Liver (tissue), 9 donors: ENCODE data around the gene EPPIN. TPM values are rescaled to one million over a fixed set of nuclear protein-coding genes. Genes with fewer than 3 reads are reported as not detected.

Experiments used
- DNase-seq: peaks from one replicate; pipeline ENCODE4 v3.0.0-alpha.2; 2017; ENCODE audit warnings: low spot score
- H3K27ac ChIP-seq, 2 donors: one replicate each; pipeline ENCODE4 v1.7.0; 2013; ENCODE audit warnings: inconsistent platforms in 2 of 2, low read length in 2 of 2, control low read depth in 1 of 2, low read depth in 1 of 2, mild to moderate bottlenecking in 1 of 2
- H3K27me3 ChIP-seq, 4 donors: one replicate each; pipeline versions ENCODE4 v1.6.1 to v1.7.0; 2013; ENCODE audit warnings: low read length in 3 of 4, inconsistent platforms in 1 of 4, mild to moderate bottlenecking in 1 of 4, moderate library complexity in 1 of 4; ENCODE audit not compliant: control insufficient read depth in 4 of 4, insufficient read depth in 4 of 4
- H3K36me3 ChIP-seq, 4 donors: one replicate each; pipeline versions ENCODE4 v1.6.1 to v1.7.0; 2013; ENCODE audit warnings: low read length in 3 of 4, mild to moderate bottlenecking in 3 of 4, low read depth in 1 of 4, moderate library complexity in 1 of 4; ENCODE audit not compliant: control insufficient read depth in 4 of 4, insufficient read depth in 3 of 4
- H3K4me1 ChIP-seq, 4 donors: one replicate each; pipeline versions ENCODE4 v1.6.1 to v1.7.0; 2013; ENCODE audit warnings: low read length in 3 of 4, mild to moderate bottlenecking in 3 of 4, moderate library complexity in 1 of 4; ENCODE audit not compliant: control insufficient read depth in 4 of 4, insufficient read depth in 4 of 4
- H3K4me3 ChIP-seq, 3 donors: one replicate each; pipeline versions ENCODE4 v1.6.1 to v1.7.0; 2013; ENCODE audit warnings: low read length in 3 of 3, control low read depth in 1 of 3, low read depth in 1 of 3, mild to moderate bottlenecking in 1 of 3
- H3K9ac ChIP-seq, 2 donors: one replicate each; pipeline ENCODE4 v1.7.0; 2013; ENCODE audit warnings: low read length in 2 of 2, mild to moderate bottlenecking in 2 of 2, moderate library complexity in 2 of 2, control low read depth in 1 of 2, low read depth in 1 of 2
- H3K9me3 ChIP-seq, 4 donors: one replicate each; pipeline versions ENCODE4 v1.6.1 to v1.7.0; 2013; ENCODE audit warnings: low read length in 3 of 4; ENCODE audit not compliant: control insufficient read depth in 4 of 4
- EGR1 ChIP-seq, 2 donors: IDR thresholded peaks; 2 replicates each; pipeline ENCODE4 v1.6.1; 2016 to 2018; ENCODE audit warnings: antibody characterized with exemption in 2 of 2, low read depth in 2 of 2
- FOXA1 ChIP-seq: IDR thresholded peaks from 2 replicates; pipeline ENCODE4 v1.6.1; 2016; ENCODE audit warnings: antibody characterized with exemption
- FOXA2 ChIP-seq: IDR thresholded peaks from 2 replicates; pipeline ENCODE4 v1.6.1; 2016; ENCODE audit warnings: antibody characterized with exemption
- GABPA ChIP-seq, 2 donors: IDR thresholded peaks in 1 of 2; conservative IDR thresholded peaks in 1 of 2; 2 replicates each; pipeline ENCODE4 v1.6.1; 2016; ENCODE audit warnings: antibody characterized with exemption in 2 of 2, mild to moderate bottlenecking in 1 of 2, moderate library complexity in 1 of 2
- HNF4A ChIP-seq, 2 donors: conservative IDR thresholded peaks; 2 replicates each; pipeline ENCODE4 v1.6.1; 2016; ENCODE audit warnings: antibody characterized with exemption in 2 of 2, mild to moderate bottlenecking in 2 of 2
- HNF4G ChIP-seq: IDR thresholded peaks from 2 replicates; pipeline ENCODE4 v1.6.1; 2016; ENCODE audit warnings: antibody characterized with exemption
- JUND ChIP-seq, 2 donors: IDR thresholded peaks; 2 replicates each; pipeline ENCODE4 v1.6.1; 2016; ENCODE audit warnings: antibody characterized with exemption in 2 of 2
- NR2F2 ChIP-seq: IDR thresholded peaks from 2 replicates; pipeline ENCODE4 v1.6.1; 2016; ENCODE audit warnings: antibody characterized with exemption
- RAD21 ChIP-seq, 2 donors: IDR thresholded peaks; 2 replicates each; pipeline ENCODE4 v1.6.1; 2016; ENCODE audit warnings: antibody characterized with exemption in 2 of 2, mild to moderate bottlenecking in 2 of 2
- RXRA ChIP-seq, 2 donors: IDR thresholded peaks; 2 replicates each; pipeline ENCODE4 v1.6.1; 2017 to 2018; ENCODE audit warnings: antibody characterized with exemption in 2 of 2, mild to moderate bottlenecking in 1 of 2
- SP1 ChIP-seq: IDR thresholded peaks from 2 replicates; pipeline ENCODE4 v1.6.1; 2018; ENCODE audit warnings: antibody characterized with exemption, mild to moderate bottlenecking
- TAF1 ChIP-seq: conservative IDR thresholded peaks from 2 replicates; pipeline ENCODE4 v1.6.1; 2016; ENCODE audit warnings: antibody characterized with exemption, mild to moderate bottlenecking
- YY1 ChIP-seq: IDR thresholded peaks from 2 replicates; pipeline ENCODE4 v1.6.1; 2016; ENCODE audit warnings: antibody characterized with exemption, mild to moderate bottlenecking
- WGBS: extraction: QIAGEN DNeasy Blood & Tissue Kit; methylation state at CpG from one replicate; pipeline ENCODE4 v1.1.7; 2013; 5-methylcytosine and 5-hydroxymethylcytosine counted together
- polyA plus RNA-seq, 2 donors: library from polyadenylated mRNA; stranded (reverse) in 1 of 2; unstranded in 1 of 2; fragments of 200-250 nt in 1 of 2; fragments of >200 nt in 1 of 2; fragmentation: Nextera tagmentation in 1 of 2; extraction: Ambion mirVana in 1 of 2; gene quantifications; one replicate each; pipeline versions ENCODE4 v1.2.1 to v1.2.3, GENCODE V29; 2013 to 2015
- total RNA-seq, 2 donors: library from RNA; depleted of rRNA; stranded (reverse); fragments of >200 nt; gene quantifications; one replicate each; pipeline ENCODE4 v1.2.3, GENCODE V29; 2014
- TF ChIP-seq, protein P1 (sequence below): IDR thresholded peaks from 2 replicates; pipeline ENCODE4 v1.6.1; 2016; ENCODE audit warnings: antibody characterized with exemption
- TF ChIP-seq, protein P2 (sequence below): IDR thresholded peaks from 2 replicates; pipeline ENCODE4 v1.6.1; 2016; ENCODE audit warnings: antibody characterized with exemption, mild to moderate bottlenecking
- TF ChIP-seq, protein P3 (sequence below): IDR thresholded peaks from 2 replicates; pipeline ENCODE4 v1.6.1; 2016; ENCODE audit warnings: antibody characterized with exemption
- TF ChIP-seq, protein P4 (sequence below): fragments of 150-350 bp; IDR thresholded peaks from 2 replicates; pipeline ENCODE4 v1.5.1; 2017; ENCODE audit warnings: improper control_type of control experiment, low read depth, low read length; ENCODE audit not compliant: missing input control
- TF ChIP-seq, protein P5 (sequence below): IDR thresholded peaks from 2 replicates; pipeline ENCODE4 v1.6.1; 2016; ENCODE audit warnings: antibody characterized with exemption
- donor health status: healthy.
- donor health status: healthy.
- donor health status: healthy.
- donor health status: healthy.
- donor health status: healthy.

Gene EPPIN
- total and polyA plus RNA-seq, 4 donors = not detected

DNA sequence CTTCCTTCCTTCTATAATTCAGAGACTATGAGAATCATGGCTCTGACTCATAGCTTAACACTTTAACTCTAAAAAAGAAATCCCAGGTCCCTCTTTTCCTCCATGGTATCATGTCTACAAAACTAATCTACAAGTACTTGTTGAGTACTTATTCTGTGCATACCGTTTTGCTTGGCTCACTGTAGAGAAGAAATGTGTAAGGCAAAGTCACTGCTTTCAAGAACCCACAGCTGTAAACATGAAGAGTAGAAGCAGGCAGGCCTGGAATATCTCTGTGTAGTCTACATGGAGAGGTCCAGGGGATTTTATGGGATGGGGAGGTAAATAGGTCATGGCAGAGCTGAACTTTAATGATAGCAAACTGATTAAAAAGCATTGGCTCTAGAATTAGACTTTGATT is 45.6 kb downstream of the EPPIN start (continued):
- TF ChIP-seq EGR1 (IDR thresholded peaks at IDR 0.05; ENCODE audit: low read depth in 2 of 2) (no peak), RAD21 (IDR thresholded peaks at IDR 0.05) (no peak), HNF4A (conservative IDR thresholded peaks at IDR 0.05) (no peak), FOXA2 (no peak), RXRA (IDR thresholded peaks at IDR 0.05) (no peak), TAF1 (no peak)

DNA sequence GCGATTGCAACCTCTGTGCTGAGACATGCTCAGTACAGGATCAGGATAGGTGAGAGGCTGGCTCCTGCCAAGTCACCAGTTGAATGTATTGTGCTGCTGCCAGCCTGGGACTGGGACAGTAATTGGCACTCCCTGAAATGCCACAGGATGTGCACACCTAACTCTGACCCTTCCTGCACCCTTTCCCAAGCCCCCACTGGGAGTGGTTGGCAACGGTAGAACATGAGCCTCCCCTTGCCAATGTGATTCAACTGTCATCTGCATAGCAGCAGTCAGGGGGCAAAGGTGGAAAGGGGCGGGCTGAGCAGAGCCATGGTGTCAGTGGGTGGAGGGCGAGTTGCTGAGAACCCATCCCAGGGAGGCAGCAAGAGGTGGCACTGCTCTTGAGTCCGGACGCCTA is 47.2 kb downstream of the EPPIN start:
- WGBS = 47% methylated on average over 6 of the region's 6 CpGs
- H3K27me3 ChIP-seq = peaks cover 0 to 6% (median under 1%) of the 10 kb centered on the region in 4 donors
- TF ChIP-seq SP1 (no peak), RXRA (IDR thresholded peaks at IDR 0.05) (no peak), HNF4A (conservative IDR thresholded peaks at IDR 0.05) (peak in 1 of 2 donors; percentile 11), RAD21 (IDR thresholded peaks at IDR 0.05) (no peak), NR2F2 (no peak)
- H3K4me1 ChIP-seq = peaks cover 0 to 3% (median 0%) of the 10 kb centered on the region in 4 donors
- no peaks in the 10 kb centered on the region for H3K36me3 ChIP-seq
- H3K4me3 ChIP-seq = no peak overlapping the region
- H3K9me3 ChIP-seq = no peaks in the 10 kb centered on the region
- DNase-seq = no peak
- H3K9ac ChIP-seq = no peak overlapping the region
- H3K27ac ChIP-seq = no peak overlapping the region

DNA sequence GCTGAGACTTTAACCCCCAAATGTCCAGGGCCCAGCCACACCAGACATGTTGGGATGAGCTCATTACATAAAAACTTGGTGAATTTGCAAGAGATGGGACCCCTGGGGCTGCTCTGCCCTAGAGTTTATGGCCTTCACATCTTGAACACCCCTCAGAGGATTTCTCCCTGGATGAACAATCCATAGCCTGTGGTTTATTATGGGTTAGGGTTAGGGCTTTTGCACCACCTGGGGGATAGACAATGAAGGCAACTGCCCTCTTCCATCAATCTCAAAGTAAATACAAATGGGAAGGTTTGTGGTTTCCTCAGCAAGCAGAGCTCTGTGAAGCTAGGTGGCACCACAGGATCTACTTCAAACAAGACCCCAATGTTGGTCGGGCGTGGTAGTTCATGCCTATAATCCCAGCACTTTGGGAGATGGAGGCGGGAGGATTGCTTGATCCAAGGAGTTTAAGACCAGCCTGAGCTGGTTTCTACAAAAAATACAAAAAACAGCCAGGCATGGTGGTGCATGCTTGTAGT is 49.2 kb downstream of the EPPIN start:
- Histone ChIP-seq H3K4me1 (peaks cover 0 to 3% (median 0%) of the 10 kb centered on the region in 4 donors), H3K9ac (no peak overlapping the region)
- 78% methylated on average over 3 of the region's 3 CpGs for WGBS

DNA sequence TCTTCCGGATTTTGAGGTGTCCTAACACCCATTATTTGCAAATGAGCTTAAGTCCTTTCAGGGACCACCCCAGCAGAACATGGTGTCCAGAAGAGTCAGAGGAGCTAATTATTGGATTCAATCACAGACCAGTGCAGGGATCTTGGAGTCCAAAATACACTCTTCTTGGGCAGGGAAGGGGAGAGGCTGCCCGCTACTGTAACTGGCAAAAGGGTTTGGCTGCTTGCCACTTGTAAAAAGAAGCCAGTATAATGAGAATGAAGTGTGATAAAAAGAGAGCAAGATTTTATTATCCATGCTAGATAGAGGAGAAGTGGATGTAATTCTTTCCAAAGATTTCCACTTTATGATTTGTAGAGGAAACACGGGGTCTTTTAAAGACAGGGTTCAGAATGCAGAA is 51.0 kb downstream of the EPPIN start:
- DNase-seq = no peak
- Histone ChIP-seq H3K27ac (no peak overlapping the region), H3K36me3 (no peaks in the 10 kb centered on the region), H3K4me3 (no peak overlapping the region), H3K27me3 (no peaks in the 10 kb centered on the region), H3K9ac (no peak overlapping the region), H3K4me1 (peaks cover 0 to 3% (median 0%) of the 10 kb centered on the region in 4 donors), H3K9me3 (no peaks in the 10 kb centered on the region)
- no peak for TF ChIP-seq YY1
- TF ChIP-seq, protein P1, sequence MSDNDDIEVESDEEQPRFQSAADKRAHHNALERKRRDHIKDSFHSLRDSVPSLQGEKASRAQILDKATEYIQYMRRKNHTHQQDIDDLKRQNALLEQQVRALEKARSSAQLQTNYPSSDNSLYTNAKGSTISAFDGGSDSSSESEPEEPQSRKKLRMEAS = no peak
- TF ChIP-seq, protein P2, sequence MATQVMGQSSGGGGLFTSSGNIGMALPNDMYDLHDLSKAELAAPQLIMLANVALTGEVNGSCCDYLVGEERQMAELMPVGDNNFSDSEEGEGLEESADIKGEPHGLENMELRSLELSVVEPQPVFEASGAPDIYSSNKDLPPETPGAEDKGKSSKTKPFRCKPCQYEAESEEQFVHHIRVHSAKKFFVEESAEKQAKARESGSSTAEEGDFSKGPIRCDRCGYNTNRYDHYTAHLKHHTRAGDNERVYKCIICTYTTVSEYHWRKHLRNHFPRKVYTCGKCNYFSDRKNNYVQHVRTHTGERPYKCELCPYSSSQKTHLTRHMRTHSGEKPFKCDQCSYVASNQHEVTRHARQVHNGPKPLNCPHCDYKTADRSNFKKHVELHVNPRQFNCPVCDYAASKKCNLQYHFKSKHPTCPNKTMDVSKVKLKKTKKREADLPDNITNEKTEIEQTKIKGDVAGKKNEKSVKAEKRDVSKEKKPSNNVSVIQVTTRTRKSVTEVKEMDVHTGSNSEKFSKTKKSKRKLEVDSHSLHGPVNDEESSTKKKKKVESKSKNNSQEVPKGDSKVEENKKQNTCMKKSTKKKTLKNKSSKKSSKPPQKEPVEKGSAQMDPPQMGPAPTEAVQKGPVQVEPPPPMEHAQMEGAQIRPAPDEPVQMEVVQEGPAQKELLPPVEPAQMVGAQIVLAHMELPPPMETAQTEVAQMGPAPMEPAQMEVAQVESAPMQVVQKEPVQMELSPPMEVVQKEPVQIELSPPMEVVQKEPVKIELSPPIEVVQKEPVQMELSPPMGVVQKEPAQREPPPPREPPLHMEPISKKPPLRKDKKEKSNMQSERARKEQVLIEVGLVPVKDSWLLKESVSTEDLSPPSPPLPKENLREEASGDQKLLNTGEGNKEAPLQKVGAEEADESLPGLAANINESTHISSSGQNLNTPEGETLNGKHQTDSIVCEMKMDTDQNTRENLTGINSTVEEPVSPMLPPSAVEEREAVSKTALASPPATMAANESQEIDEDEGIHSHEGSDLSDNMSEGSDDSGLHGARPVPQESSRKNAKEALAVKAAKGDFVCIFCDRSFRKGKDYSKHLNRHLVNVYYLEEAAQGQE = no peak
- TF ChIP-seq NR2F2 = no peak
- TF ChIP-seq EGR1 (IDR thresholded peaks at IDR 0.05; ENCODE audit: low read depth in 2 of 2) = no peak
- TF ChIP-seq HNF4A (conservative IDR thresholded peaks at IDR 0.05) = no peak
- TF ChIP-seq, protein P3, sequence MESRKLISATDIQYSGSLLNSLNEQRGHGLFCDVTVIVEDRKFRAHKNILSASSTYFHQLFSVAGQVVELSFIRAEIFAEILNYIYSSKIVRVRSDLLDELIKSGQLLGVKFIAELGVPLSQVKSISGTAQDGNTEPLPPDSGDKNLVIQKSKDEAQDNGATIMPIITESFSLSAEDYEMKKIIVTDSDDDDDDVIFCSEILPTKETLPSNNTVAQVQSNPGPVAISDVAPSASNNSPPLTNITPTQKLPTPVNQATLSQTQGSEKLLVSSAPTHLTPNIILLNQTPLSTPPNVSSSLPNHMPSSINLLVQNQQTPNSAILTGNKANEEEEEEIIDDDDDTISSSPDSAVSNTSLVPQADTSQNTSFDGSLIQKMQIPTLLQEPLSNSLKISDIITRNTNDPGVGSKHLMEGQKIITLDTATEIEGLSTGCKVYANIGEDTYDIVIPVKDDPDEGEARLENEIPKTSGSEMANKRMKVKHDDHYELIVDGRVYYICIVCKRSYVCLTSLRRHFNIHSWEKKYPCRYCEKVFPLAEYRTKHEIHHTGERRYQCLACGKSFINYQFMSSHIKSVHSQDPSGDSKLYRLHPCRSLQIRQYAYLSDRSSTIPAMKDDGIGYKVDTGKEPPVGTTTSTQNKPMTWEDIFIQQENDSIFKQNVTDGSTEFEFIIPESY = no peak
- TF ChIP-seq FOXA1 = no peak
- no peak for TF ChIP-seq FOXA2
- TF ChIP-seq SP1 = no peak
- TF ChIP-seq HNF4G = no peak
- TF ChIP-seq, protein P4, sequence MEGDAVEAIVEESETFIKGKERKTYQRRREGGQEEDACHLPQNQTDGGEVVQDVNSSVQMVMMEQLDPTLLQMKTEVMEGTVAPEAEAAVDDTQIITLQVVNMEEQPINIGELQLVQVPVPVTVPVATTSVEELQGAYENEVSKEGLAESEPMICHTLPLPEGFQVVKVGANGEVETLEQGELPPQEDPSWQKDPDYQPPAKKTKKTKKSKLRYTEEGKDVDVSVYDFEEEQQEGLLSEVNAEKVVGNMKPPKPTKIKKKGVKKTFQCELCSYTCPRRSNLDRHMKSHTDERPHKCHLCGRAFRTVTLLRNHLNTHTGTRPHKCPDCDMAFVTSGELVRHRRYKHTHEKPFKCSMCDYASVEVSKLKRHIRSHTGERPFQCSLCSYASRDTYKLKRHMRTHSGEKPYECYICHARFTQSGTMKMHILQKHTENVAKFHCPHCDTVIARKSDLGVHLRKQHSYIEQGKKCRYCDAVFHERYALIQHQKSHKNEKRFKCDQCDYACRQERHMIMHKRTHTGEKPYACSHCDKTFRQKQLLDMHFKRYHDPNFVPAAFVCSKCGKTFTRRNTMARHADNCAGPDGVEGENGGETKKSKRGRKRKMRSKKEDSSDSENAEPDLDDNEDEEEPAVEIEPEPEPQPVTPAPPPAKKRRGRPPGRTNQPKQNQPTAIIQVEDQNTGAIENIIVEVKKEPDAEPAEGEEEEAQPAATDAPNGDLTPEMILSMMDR = no peak
- no peak for TF ChIP-seq GABPA (IDR thresholded peaks at IDR 0.05 in 1 of 2, conservative IDR thresholded peaks at IDR 0.05 in 1 of 2)
- no peak for TF ChIP-seq JUND (IDR thresholded peaks at IDR 0.05)
- TF ChIP-seq RXRA (IDR thresholded peaks at IDR 0.05) = no peak
- no peak for TF ChIP-seq RAD21 (IDR thresholded peaks at IDR 0.05)
- TF ChIP-seq, protein P5, sequence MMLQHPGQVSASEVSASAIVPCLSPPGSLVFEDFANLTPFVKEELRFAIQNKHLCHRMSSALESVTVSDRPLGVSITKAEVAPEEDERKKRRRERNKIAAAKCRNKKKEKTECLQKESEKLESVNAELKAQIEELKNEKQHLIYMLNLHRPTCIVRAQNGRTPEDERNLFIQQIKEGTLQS = no peak
- no peak for TF ChIP-seq TAF1
- 70% methylated on average over 3 of the region's 3 CpGs for WGBS

More for the DNA sequence above, 49.2 kb downstream of the EPPIN start:
- Histone ChIP-seq H3K4me3 (no peak overlapping the region), H3K9me3 (no peaks in the 10 kb centered on the region), H3K36me3 (no peaks in the 10 kb centered on the region), H3K27me3 (no peaks in the 10 kb centered on the region), H3K27ac (no peak overlapping the region)
- no peak for DNase-seq
- TF ChIP-seq RAD21 (IDR thresholded peaks at IDR 0.05) (no peak), EGR1 (IDR thresholded peaks at IDR 0.05; ENCODE audit: low read depth in 2 of 2) (no peak)
